CD4-positive, alpha-beta T cell treated with Interleukin-15 for 4 hours (primary cell): Measurements from ENCODE around the gene LOXL3.
A peak's percentile ranks its signal among the peaks of the same experiment; 100 is the strongest.
"Not testable (repeated sequence)": the region's sequence is repeated elsewhere in the genome, so short reads cannot be mapped to it uniquely, and the experiment has no call there.

Source experiments
- DNase-seq: peaks from one replicate; pipeline ENCODE4 v3.0.0-alpha.2; 2020; ENCODE audit warnings: low spot score

LOXL3 gene

GRCh38 chr2:74572178-74572925 is 18.6 kb upstream of the LOXL3 start:
- DNase-seq = no peak

GRCh38 chr2:74571058-74571457 is 17.3 kb upstream of the LOXL3 start:
- no peak for DNase-seq

- DNase-seq = no peak
Measured at GRCh38 chr2:74569686-74570085, 15.9 kb upstream of the LOXL3 start.

- DNase-seq = no peak
Measured at GRCh38 chr2:74567881-74568280, 14.1 kb upstream of the LOXL3 start.

- DNase-seq = no peak
Measured at GRCh38 chr2:74566754-74567085, 13.0 kb upstream of the LOXL3 start.

- DNase-seq = no peak
Measured at GRCh38 chr2:74566076-74566753, 12.5 kb upstream of the LOXL3 start.

- no peak for DNase-seq
Measured at GRCh38 chr2:74564222-74564621, 10.5 kb upstream of the LOXL3 start.

- no peak for DNase-seq
Measured at GRCh38 chr2:74562126-74562775, 8.5 kb upstream of the LOXL3 start.

- DNase-seq = not testable (repeated sequence)
Measured at GRCh38 chr2:74561022-74561421, 7.3 kb upstream of the LOXL3 start.

GRCh38 chr2:74560591-74560990 is 6.8 kb upstream of the LOXL3 start:
- DNase-seq = no peak

- DNase-seq = no peak
Measured at GRCh38 chr2:74559912-74560311, 6.2 kb upstream of the LOXL3 start.

GRCh38 chr2:74558284-74559230 is 4.8 kb upstream of the LOXL3 start:
- no peak for DNase-seq

GRCh38 chr2:74556831-74557370 is 3.2 kb upstream of the LOXL3 start:
- no peak for DNase-seq

GRCh38 chr2:74556159-74556558 is 2.4 kb upstream of the LOXL3 start:
- DNase-seq = no peak

GRCh38 chr2:74555610-74556103 is 1.9 kb upstream of the LOXL3 start:
- DNase-seq = no peak

- DNase-seq = peak; percentile 18
Measured at GRCh38 chr2:74554820-74555531, 1.2 kb upstream of the LOXL3 start.

- no peak for DNase-seq
Measured at GRCh38 chr2:74552914-74553811, 579 bp downstream of the LOXL3 start.

- no peak for DNase-seq
Measured at GRCh38 chr2:74551942-74552913, 1.5 kb downstream of the LOXL3 start.

GRCh38 chr2:74551530-74551929 is 2.2 kb downstream of the LOXL3 start:
- DNase-seq = no peak
